SH-SY5Y (cell line): ENCODE measurements around the gene CGREF1.

ENCODE experiments used
- GATA2 ChIP-seq: IDR thresholded peaks from 2 replicates; pipeline ENCODE4 v1.6.1; 2011; ENCODE audit warnings: mild to moderate bottlenecking, low read depth, low read length
- GATA3 ChIP-seq: IDR thresholded peaks from 2 replicates; pipeline ENCODE4 v1.6.1; 2011; ENCODE audit warnings: low read depth, mild to moderate bottlenecking, low read length, moderate library complexity

DNA sequence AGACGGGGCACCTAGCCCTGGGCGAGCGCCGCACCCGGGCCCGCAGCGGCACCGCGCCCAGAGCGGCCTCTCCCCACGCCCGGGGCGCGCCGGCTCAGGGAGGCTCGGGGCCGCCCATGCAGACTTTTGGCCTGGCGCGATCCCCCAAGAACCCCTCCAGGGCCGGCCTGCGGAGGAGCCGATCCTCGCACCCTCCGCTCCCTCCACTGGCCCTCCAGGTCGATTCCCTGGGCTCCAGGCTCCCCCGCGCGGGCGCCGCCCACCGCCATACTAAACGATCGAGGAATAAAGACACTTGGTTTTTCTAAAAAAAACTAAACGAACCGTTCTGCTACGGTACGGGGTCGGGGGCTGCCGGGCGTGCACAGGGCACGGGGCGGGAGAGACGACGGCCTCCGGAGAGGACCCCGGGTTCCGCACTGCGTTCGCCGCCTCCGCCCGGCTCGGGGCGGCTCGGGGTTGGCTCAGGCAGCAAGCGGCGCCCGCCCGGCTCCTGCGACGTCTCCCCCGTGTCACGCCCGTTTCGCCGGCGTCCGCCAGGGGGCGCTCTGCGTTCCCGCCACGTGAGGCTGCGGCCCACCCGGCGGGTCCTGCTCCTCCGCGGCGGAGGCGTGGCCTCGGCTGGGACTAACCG lies 32.7 kb downstream of the CGREF1 start:
- TF ChIP-seq GATA2 (no peak), GATA3 (no peak)
